Hepatocyte (in vitro differentiated cells): ENCODE measurements around the gene SNRPB2.

Experiments used
- CTCF ChIP-seq: fragments of 200-600 bp; sonication (generic); IDR thresholded peaks from 2 replicates; pipeline ENCODE4 v1.5.1; 2016; ENCODE audit warnings: antibody characterized with exemption, mild to moderate bottlenecking; ENCODE audit not compliant: poor library complexity
- EZH2 ChIP-seq: fragments of 200-600 bp; sonication (generic); IDR thresholded peaks from 2 replicates; pipeline ENCODE4 v1.6.1; 2016; ENCODE audit warnings: antibody characterized with exemption, mild to moderate bottlenecking, borderline replicate concordance

GRCh38 chr20:16719421-16719820 lies 10.4 kb upstream of the SNRPB2 start:
- TF ChIP-seq EZH2 (no peak), CTCF (no peak)
